ENCODE measurements around the gene HSP90AA1.

HSP90AA1 gene

GRCh38 chr14:102043251-102044025, 43.4 kb downstream of the HSP90AA1 start:
- no peak for DNase-seq (ENCODE audit: low read depth in 2 of 2, low spot score in 1 of 2)

GRCh38 chr14:102042699-102043098, 44.1 kb downstream of the HSP90AA1 start:
- DNase-seq (ENCODE audit: low read depth in 2 of 2, low spot score in 1 of 2), result no peak

GRCh38 chr14:102040153-102040552, 46.7 kb downstream of the HSP90AA1 start:
- DNase-seq (ENCODE audit: low read depth in 2 of 2, low spot score in 1 of 2), result no peak

- no peak for DNase-seq (ENCODE audit: low read depth in 2 of 2, low spot score in 1 of 2)
These were observed 47.7 kb downstream of the HSP90AA1 start for GRCh38 chr14:102039157-102039556.

GRCh38 chr14:102037686-102038085, 49.2 kb downstream of the HSP90AA1 start:
- DNase-seq (ENCODE audit: low read depth in 2 of 2, low spot score in 1 of 2), result no peak

- no peak for DNase-seq (ENCODE audit: low read depth in 2 of 2, low spot score in 1 of 2)
These were observed 50.9 kb downstream of the HSP90AA1 start for GRCh38 chr14:102035914-102036313.

GRCh38 chr14:102034301-102034700, 52.5 kb downstream of the HSP90AA1 start:
- no peak for DNase-seq (ENCODE audit: low read depth in 2 of 2, low spot score in 1 of 2)

- DNase-seq (ENCODE audit: low read depth in 2 of 2, low spot score in 1 of 2), result no peak
These were observed 53.6 kb downstream of the HSP90AA1 start for GRCh38 chr14:102033241-102033640.

Measured in stimulated activated CD8-positive, alpha-beta memory T cell treated with anti-CD3 and anti-CD28 coated beads, Interleukin-4, amount 100 ng/mL, for 1 hour (primary cell).